ENCODE data around the gene KCNK4.

The KCNK4 gene

GRCh38 chr11:64339754-64340408 lies 48.8 kb downstream of the KCNK4 start, which contains the start of gene CCDC88B:
Gene CCDC88B (plus strand): TSS chr11:64340204. CDS start chr11:64340267, 63 bp downstream.
- Histone ChIP-seq H3K27ac (no peak within 1 kb of the TSS), H3K9me3 (ENCODE audit: low read depth, low read length) (no peaks in the 10 kb centered on the region), H3K36me3 (ENCODE audit: insufficient read depth, low read length) (no peaks in the 10 kb centered on the region), H3K4me3 (no peak within 1 kb of the TSS), H3K9ac (ENCODE audit: insufficient read length) (no peak within 1 kb of the TSS)
- no peak for TF ChIP-seq FOXP2 (optimal IDR thresholded peaks at IDR 0.05; ENCODE audit: control extremely low read depth, extremely low read length, insufficient read depth)
- TF ChIP-seq POLR2AphosphoS5 (IDR thresholded peaks at IDR 0.05; ENCODE audit: borderline replicate concordance, low read depth, low read length) = no peak
- no peak for TF ChIP-seq EZH2 (IDR thresholded peaks at IDR 0.05)
- no peak for DNase-seq (ENCODE audit: low read depth, low spot score)

- H3K36me3 ChIP-seq (ENCODE audit: insufficient read depth, low read length) = no peaks in the 10 kb centered on the region
- no peaks in the 10 kb centered on the region for H3K9me3 ChIP-seq (ENCODE audit: low read depth, low read length)
- TF ChIP-seq EZH2 (IDR thresholded peaks at IDR 0.05) = no peak
- TF ChIP-seq FOXP2 (optimal IDR thresholded peaks at IDR 0.05; ENCODE audit: control extremely low read depth, extremely low read length, insufficient read depth) = no peak
- no peak for TF ChIP-seq POLR2AphosphoS5 (IDR thresholded peaks at IDR 0.05; ENCODE audit: borderline replicate concordance, low read depth, low read length)
- no peak overlapping the region for H3K4me3 ChIP-seq
- no peak overlapping the region for H3K27ac ChIP-seq
- DNase-seq (ENCODE audit: low read depth, low spot score) = no peak
- no peak overlapping the region for H3K9ac ChIP-seq (ENCODE audit: insufficient read length)
Measured at GRCh38 chr11:64340671-64341335, 49.7 kb downstream of the KCNK4 start.

GRCh38 chr11:64341429-64341828 lies 50.3 kb downstream of the KCNK4 start:
- no peak overlapping the region for H3K27ac ChIP-seq
- no peak for DNase-seq (ENCODE audit: low read depth, low spot score)
- H3K36me3 ChIP-seq (ENCODE audit: insufficient read depth, low read length) = no peaks in the 10 kb centered on the region
- no peaks in the 10 kb centered on the region for H3K9me3 ChIP-seq (ENCODE audit: low read depth, low read length)
- TF ChIP-seq FOXP2 (optimal IDR thresholded peaks at IDR 0.05; ENCODE audit: control extremely low read depth, extremely low read length, insufficient read depth) = no peak
- TF ChIP-seq POLR2AphosphoS5 (IDR thresholded peaks at IDR 0.05; ENCODE audit: borderline replicate concordance, low read depth, low read length) = no peak
- TF ChIP-seq EZH2 (IDR thresholded peaks at IDR 0.05) = no peak
- H3K4me3 ChIP-seq = no peak overlapping the region
- no peak overlapping the region for H3K9ac ChIP-seq (ENCODE audit: insufficient read length)

- Histone ChIP-seq H3K27ac (no peak overlapping the region), H3K9ac (ENCODE audit: insufficient read length) (peak overlapping the region; percentile 52)
- TF ChIP-seq EZH2 (IDR thresholded peaks at IDR 0.05) (no peak), POLR2AphosphoS5 (IDR thresholded peaks at IDR 0.05; ENCODE audit: borderline replicate concordance, low read depth, low read length) (peak; percentile 41; the same call in 1 of the 2 replicates), FOXP2 (optimal IDR thresholded peaks at IDR 0.05; ENCODE audit: control extremely low read depth, extremely low read length, insufficient read depth) (no peak)
Measured at GRCh38 chr11:64341851-64342791, 51.0 kb downstream of the KCNK4 start.

DNA sequence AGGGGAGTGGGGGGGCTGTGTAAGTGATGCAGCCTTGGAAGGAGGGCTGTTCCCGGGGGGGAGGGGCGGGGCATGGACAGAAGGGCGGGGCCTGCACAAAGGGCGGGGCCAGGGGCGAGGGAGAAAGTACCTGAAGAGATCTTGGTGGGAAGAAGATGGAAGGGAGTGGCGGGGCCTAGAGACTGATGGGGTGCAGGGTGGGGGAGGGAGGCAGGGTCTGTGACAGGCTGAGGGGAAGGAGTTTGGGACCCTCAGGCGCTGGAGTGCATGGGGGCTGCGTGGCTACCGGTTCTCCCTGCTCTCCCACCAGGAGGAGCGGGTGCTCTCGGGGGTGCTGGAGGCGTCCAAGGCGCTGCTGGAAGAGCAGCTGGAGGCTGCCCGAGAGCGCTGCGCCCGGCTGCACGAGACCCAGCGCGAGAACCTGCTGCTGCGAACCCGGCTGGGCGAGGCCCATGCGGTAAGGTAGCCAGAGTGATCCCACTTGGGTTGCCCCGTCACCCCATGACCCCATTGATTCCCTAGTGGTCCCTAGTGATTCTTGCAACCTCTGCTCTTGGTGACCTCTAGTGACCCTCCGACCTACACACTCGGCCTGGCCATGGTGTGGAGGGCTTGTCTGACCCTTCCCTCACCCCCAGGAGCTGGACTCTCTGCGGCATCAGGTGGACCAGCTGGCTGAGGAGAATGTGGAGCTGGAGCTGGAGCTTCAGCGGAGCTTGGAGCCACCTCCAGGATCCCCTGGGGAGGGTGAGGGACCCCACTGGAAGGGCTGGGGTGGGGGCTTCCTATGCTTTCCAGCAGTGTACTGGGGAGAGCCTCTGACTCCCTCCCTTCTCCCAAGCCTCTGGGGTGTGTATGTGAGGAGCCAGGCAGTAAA lies 52.0 kb downstream of the KCNK4 start:
- no peak overlapping the region for H3K27ac ChIP-seq
- H3K9ac ChIP-seq (ENCODE audit: insufficient read length) = no peak overlapping the region

More at GRCh38 chr11:64341851-64342791, 51.0 kb downstream of the KCNK4 start:
- Histone ChIP-seq H3K4me3 (peak overlapping the region; percentile 69), H3K36me3 (ENCODE audit: insufficient read depth, low read length) (no peaks in the 10 kb centered on the region), H3K9me3 (ENCODE audit: low read depth, low read length) (no peaks in the 10 kb centered on the region)
- DNase-seq (ENCODE audit: low read depth, low spot score) = no peak

DNA sequence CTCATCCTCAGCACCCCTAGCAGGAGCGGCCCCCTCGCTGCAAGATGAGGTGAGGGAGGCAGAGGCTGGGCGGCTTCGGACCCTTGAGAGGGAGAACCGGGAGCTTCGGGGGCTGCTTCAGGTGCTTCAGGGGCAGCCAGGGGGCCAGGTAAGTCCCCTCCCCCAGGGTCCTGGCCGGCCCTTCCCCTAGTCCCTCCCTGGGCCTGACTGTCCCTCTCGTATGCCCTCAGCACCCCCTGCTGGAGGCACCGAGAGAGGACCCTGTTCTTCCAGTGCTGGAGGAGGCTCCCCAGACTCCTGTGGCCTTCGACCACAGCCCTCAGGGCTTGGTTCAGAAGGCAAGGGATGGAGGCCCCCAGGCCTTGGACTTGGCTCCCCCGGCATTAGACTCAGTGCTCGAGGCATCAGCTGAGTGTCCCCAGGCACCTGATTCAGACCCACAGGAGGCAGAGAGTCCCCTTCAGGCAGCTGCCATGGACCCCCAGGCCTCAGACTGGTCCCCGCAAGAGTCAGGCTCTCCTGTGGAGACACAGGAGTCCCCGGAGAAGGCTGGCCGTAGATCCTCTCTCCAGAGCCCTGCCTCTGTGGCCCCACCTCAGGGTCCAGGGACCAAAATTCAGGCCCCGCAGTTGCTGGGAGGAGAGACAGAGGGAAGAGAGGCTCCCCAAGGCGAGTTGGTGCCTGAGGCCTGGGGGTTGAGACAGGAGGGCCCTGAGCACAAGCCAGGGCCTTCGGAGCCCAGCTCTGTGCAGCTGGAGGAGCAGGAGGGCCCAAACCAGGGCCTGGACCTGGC lies 52.9 kb downstream of the KCNK4 start:
- DNase-seq (ENCODE audit: low read depth, low spot score) = no peak
- Histone ChIP-seq H3K9ac (ENCODE audit: insufficient read length) (no peak overlapping the region), H3K27ac (no peak overlapping the region), H3K4me3 (no peak overlapping the region), H3K36me3 (ENCODE audit: insufficient read depth, low read length) (no peaks in the 10 kb centered on the region), H3K9me3 (ENCODE audit: low read depth, low read length) (no peaks in the 10 kb centered on the region)
- no peak for TF ChIP-seq POLR2AphosphoS5 (IDR thresholded peaks at IDR 0.05; ENCODE audit: borderline replicate concordance, low read depth, low read length)
- no peak for TF ChIP-seq EZH2 (IDR thresholded peaks at IDR 0.05)
- TF ChIP-seq FOXP2 (optimal IDR thresholded peaks at IDR 0.05; ENCODE audit: control extremely low read depth, extremely low read length, insufficient read depth) = no peak

More for the DNA sequence above, 52.0 kb downstream of the KCNK4 start:
- H3K9me3 ChIP-seq (ENCODE audit: low read depth, low read length) = no peaks in the 10 kb centered on the region
- TF ChIP-seq FOXP2 (optimal IDR thresholded peaks at IDR 0.05; ENCODE audit: control extremely low read depth, extremely low read length, insufficient read depth) (no peak), POLR2AphosphoS5 (IDR thresholded peaks at IDR 0.05; ENCODE audit: borderline replicate concordance, low read depth, low read length) (no peak), EZH2 (IDR thresholded peaks at IDR 0.05) (no peak)
- H3K36me3 ChIP-seq (ENCODE audit: insufficient read depth, low read length) = no peaks in the 10 kb centered on the region
- H3K4me3 ChIP-seq = peak overlapping the region; percentile 69
- DNase-seq (ENCODE audit: low read depth, low spot score) = no peak

GRCh38 chr11:64344787-64345186 lies 53.7 kb downstream of the KCNK4 start:
- Histone ChIP-seq H3K27ac (no peak overlapping the region), H3K4me3 (no peak overlapping the region), H3K36me3 (ENCODE audit: insufficient read depth, low read length) (no peaks in the 10 kb centered on the region), H3K9ac (ENCODE audit: insufficient read length) (no peak overlapping the region), H3K9me3 (ENCODE audit: low read depth, low read length) (no peaks in the 10 kb centered on the region)
- DNase-seq (ENCODE audit: low read depth, low spot score) = no peak
- TF ChIP-seq FOXP2 (optimal IDR thresholded peaks at IDR 0.05; ENCODE audit: control extremely low read depth, extremely low read length, insufficient read depth) = no peak

Data from SK-N-MC (cell line).